ENCODE measurements around the gene ALG13.

GRCh38 chrX:111662292-111662691, 18.7 kb upstream of the ALG13 start:
- no peak for TF ChIP-seq JUN (IDR thresholded peaks at IDR 0.05; ENCODE audit: low read depth, low read length)
- no peak for TF ChIP-seq CTBP2 (IDR thresholded peaks at IDR 0.05; ENCODE audit: borderline replicate concordance, insufficient read depth, insufficient read length, low read length)
- no peak for TF ChIP-seq CTCF (IDR thresholded peaks at IDR 0.05; ENCODE audit: control extremely low read depth in 1 of 3, insufficient read depth in 1 of 3, low read depth in 1 of 3, low read length in 3 of 3)
- TF ChIP-seq SP2 (IDR thresholded peaks at IDR 0.05; ENCODE audit: low read length) = no peak
- no peak for TF ChIP-seq HDAC2 (IDR thresholded peaks at IDR 0.05; ENCODE audit: borderline replicate concordance in 1 of 2, low read depth in 2 of 2, low read length in 2 of 2)
- no peak for TF ChIP-seq POLR2A (IDR thresholded peaks at IDR 0.05; ENCODE audit: control extremely low read depth in 1 of 2, low read depth in 2 of 2, low read length in 2 of 2)
- no peak for TF ChIP-seq RNF2 (IDR thresholded peaks at IDR 0.05; ENCODE audit: borderline replicate concordance, low read depth, low read length, missing control alignments, poor library complexity, severe bottlenecking)
- no peak for TF ChIP-seq CHD2 (IDR thresholded peaks at IDR 0.05; ENCODE audit: low read length)
- TF ChIP-seq KDM1A (IDR thresholded peaks at IDR 0.05; ENCODE audit: borderline replicate concordance, low read length) = no peak
- no peak for TF ChIP-seq PHF8 (conservative IDR thresholded peaks at IDR 0.05; ENCODE audit: low read depth, low read length)
- no peak for TF ChIP-seq POLR2AphosphoS5 (IDR thresholded peaks at IDR 0.05; ENCODE audit: low read depth, low read length)
- no peak for TF ChIP-seq CBX5 (IDR thresholded peaks at IDR 0.05; ENCODE audit: low read depth, low read length)
- no peak for TF ChIP-seq TAF7 (optimal IDR thresholded peaks at IDR 0.05; ENCODE audit: borderline replicate concordance, low read depth, low read length)
